HG03159 (cell line): ENCODE data around the gene TRIM66.
A peak's percentile ranks its signal among the peaks of the same experiment; 100 is the strongest.

Source experiments
- ATAC-seq: cut with Tn5 transposase; IDR thresholded peaks from one replicate; pipeline ENCODE4 v1.9.1; 2021; ENCODE audit warnings: mild to moderate bottlenecking, moderate library complexity; ENCODE audit not compliant: unreplicated experiment

The TRIM66 gene

DNA sequence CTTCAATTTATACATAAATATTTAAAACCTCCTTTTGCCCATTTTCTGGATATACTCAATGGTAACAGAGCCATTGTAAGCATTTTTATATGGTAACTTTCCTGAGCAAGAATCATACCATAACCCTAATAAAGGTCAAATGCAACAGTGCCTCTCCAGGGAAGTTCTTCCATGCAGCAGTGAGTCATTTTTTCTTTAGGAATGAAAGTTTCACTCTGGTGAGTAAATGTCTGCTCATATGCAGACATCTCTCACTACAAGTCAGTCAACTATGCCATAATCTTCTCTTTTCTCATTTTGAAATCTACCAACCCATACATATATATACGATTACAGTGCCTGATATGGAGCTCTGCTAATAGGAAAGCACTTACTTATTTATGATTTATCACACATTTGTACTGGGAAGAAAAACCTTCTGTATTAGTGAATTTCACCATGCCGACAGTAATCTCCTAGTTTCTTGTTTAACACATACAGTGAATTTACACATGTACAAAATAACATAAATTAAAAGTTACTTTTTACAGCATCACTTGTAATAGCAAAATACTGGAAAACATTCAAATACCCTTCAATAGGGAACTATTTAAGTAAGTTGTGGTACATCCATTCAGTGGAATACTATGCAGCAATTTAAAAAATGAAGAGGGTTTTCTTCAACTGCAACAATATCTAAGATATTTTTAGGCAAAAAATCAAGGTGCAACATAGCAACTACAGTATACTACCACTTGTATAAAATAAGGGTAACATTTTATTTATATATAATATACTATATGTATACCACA lies 104.5 kb downstream of the TRIM66 start:
- no peak for ATAC-seq

DNA sequence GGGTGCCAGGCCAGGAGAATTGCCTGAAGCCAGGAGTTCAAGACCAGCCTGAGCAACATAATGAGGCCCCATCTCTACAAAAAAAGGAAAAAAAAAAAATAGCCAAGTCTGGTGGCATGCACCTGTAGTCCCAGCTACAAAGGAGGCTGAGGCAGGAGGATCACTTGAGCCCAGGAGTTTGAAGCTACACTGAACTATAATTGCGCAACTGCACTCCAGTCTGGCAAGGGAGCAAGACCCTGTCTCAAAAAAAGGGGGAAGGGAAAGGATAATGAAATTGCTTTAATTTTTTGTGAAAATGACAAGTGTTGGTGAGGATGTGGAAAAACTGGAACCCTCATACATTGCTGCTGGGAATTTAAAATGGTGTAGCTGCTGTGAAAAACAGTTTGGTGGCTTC lies 107.7 kb downstream of the TRIM66 start:
- no peak for ATAC-seq

DNA sequence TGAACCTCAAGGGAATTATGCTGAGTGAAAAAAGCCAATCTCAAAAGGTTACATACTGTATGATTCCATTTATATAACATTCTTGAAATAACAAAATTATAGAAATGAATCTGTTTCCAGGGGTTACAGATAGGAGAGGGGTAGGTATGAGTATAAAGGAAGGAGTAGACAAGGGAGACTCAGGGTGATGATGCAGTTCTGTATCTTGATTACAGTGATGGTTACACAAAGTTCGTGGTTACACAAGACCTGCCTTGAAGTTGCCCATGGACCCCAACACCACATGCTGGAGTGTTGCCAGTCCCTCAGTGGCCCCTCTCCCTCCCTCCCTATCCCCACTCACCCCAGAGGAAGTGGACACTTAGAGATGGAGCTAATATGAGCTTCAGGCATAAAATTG lies 108.7 kb downstream of the TRIM66 start:
- no peak for ATAC-seq

DNA sequence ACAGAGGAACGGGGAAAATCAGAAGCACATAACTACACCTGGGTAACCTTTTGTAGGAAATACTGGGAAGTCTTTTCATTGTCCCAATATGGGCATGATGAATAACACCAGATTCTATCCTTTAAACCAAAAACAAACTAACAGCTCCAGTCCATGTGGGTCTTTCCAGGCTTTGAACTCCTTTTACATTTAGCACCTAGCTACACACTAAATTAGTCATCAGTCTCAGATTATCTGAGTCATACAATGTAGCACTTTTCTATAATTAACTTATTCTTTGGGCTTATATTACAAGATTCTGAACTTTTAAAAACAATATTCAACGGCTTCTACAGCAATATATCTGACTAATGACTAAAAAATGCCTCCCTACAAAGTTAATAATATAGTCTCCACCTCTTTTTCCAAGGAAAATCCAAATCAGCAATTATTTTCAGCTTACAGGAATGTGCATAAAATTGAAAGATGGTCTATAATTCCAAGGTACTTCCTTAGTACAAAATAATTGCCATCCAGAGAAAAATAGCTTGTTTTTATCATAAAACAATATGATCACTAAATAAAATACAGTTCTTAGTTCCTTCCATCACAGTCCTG lies 114.8 kb downstream of the TRIM66 start:
- peak; percentile 64 for ATAC-seq

GRCh38 chr11:8566613-8567210 lies 115.8 kb downstream of the TRIM66 start:
- ATAC-seq: peak; percentile 53

GRCh38 chr11:8564526-8564925 lies 117.9 kb downstream of the TRIM66 start:
- no peak for ATAC-seq
